HG02943 (cell line): ENCODE data around the gene AP2S1.
"Not testable (repeated sequence)": the region's sequence is repeated elsewhere in the genome, so short reads cannot be mapped to it uniquely, and the experiment has no call there.

ENCODE experiments used
- ATAC-seq: cut with Tn5 transposase; IDR thresholded peaks from one replicate; pipeline ENCODE4 v1.9.1; 2021; ENCODE audit warnings: mild to moderate bottlenecking, low read depth, moderate library complexity; ENCODE audit not compliant: unreplicated experiment

The AP2S1 gene

GRCh38 chr19:46844067-46844489 is 6.6 kb downstream of the AP2S1 start:
- ATAC-seq: no peak

DNA sequence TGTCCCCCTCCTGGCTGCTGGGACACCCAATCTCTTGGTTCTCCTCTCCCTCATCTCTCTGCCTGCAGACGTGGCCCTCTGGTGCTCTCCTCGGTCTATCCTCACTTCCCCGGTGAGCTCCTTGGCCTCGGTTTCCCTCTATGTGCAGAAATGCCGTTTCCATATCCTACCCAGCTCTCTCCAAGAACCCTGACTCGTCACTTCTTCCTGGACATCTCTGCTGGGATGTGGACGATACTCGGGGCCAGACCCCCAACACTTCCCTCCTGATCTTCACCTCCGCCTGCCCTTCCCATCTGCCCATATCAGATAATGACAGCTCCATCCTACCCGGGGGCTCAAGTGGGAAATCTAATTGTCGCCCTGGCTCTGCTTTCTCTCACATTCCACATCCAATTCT is 7.9 kb downstream of the AP2S1 start:
- no peak for ATAC-seq

GRCh38 chr19:46841458-46842083 is 9.1 kb downstream of the AP2S1 start:
- no peak for ATAC-seq

DNA sequence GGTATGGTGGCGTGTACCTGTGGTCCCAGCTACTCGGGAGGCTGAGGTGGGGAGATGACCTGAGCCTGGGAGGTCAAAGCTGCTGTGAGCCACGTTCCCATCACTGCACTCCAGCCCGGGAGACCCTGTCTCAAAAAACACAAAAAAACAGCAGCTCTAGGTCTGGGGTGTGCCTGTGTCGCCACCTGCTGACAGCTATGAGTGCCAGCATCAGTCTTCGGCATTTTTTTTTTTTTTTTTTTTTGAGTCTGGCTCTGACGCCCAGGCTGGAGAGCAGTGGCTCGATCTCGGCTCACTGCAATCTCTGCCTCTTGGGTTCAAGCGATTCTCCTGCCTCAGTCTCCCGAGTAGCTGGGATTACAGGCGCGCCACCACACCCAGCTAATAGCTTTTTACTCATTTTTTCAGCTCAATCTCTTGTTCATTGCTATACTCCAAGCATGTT is 10.1 kb downstream of the AP2S1 start:
- ATAC-seq: no peak

DNA sequence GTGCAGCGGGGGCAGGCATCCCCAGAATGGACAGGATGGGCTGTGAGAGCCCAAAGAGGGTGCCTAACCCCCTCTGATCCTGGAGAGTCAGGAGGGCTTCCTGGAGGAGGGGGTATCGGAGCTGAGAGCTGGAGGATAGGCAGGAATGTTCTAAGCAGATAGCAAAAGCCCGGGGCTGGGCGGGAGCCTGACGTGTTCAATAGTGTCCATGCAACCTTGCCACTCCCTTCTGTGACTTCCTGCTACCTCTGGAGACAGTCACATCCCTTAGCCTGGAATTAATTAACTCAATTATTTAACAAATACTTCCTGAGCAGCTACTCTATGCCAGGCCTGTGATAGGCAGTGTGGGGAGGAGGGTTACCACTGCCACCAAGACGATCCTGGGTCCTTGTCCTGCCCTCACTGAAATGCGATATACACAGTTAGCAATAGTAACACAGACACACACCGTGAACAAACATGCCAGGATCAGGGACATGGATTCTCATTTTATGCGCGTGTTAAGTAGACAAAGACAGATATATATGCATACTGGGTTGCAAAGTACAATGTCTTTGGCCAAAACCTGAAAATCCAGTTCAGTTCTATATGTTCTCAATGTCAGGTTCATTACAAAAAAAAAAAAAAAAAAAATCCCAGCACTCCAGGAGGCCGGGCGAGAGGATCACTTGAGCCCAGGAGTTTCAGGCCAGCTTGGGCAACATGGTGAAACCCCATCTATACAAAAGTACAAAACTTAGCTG is 10.7 kb downstream of the AP2S1 start:
- ATAC-seq: no peak

- ATAC-seq: no peak
These were observed 12.5 kb downstream of the AP2S1 start for GRCh38 chr19:46838160-46838559.

DNA sequence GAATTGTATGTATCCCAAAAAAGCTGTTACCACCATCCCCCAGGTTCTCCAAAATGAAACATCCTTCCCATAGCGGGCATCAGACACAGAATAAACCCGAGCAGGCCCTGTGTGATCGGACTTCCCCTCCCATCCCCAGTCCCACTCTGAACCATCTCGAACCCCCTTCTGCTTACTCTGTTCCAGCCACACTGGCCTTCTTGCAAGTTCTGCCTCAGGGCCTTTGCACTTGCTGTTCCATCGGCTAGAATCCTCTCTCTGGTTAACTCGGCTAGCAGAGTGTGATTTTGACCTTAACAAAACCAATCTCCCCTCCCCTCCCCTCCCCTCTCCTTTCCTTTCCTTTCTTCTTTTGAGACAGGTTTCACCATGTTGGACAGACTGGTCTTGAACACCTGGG is 15.7 kb downstream of the AP2S1 start:
- ATAC-seq: no peak

DNA sequence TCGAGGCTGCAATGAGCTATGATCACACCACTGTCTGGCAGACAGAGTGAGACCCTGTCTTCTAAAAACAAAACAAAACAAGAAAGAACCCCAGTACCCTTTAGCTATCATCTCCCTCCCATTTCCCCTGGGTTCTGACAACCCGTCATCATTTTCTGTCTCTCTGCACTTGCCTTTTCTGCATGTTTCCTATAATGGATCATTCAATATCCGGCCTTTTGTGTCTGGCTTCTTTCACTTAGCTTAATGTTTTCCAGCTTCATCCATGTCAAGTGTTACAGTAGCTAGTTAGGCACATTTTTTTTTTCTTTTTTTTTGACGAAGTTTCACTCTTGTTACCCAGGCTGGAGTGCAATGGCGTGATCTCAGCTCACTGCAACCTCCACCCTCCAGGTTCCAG is 16.5 kb downstream of the AP2S1 start:
- ATAC-seq: no peak

GRCh38 chr19:46830864-46831263 is 19.8 kb downstream of the AP2S1 start:
- ATAC-seq: no peak

DNA sequence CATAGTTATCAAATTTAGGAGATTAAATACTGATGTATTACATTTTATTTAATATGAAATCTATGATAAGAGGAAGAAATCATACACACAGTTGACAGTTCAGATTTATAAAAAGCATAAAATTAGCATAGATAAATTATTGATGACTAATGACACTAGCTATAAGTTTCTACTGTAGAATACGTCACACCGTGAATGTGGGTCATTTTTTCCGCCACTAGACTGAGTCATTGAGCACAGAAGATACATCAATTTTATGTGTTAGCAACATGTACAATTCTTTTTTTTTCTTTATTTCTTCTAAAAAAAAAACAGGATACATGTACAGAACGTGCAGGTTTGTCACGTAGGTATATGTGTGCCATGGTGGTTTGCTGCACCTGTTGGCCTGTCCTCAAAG is 22.2 kb downstream of the AP2S1 start:
- no peak for ATAC-seq

- ATAC-seq: no peak
These were observed 25.0 kb downstream of the AP2S1 start for GRCh38 chr19:46825731-46826055.

- ATAC-seq: no peak
These were observed 25.5 kb downstream of the AP2S1 start for GRCh38 chr19:46824890-46825730.

DNA sequence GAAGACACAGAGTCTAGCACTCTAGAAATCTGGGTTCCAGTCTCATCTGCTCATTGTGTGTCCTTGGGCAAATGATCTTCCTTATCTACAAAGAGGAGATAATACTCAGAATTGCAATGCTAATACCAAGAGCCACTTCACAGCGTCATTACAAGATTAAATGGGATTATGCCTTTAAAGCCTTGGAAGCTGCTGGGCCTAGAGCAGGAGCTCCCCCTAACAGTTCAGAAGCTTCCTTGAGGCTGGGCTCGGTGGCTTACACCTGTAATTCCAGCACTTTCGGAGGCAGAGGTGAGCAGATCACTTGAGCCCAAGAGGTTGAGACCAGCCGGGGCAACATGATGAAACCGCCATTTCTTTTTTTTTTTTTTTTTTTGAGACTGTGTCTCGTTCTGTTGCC is 27.6 kb downstream of the AP2S1 start:
- no peak for ATAC-seq

GRCh38 chr19:46822410-46822787 is 28.2 kb downstream of the AP2S1 start:
- not testable (repeated sequence) for ATAC-seq

DNA sequence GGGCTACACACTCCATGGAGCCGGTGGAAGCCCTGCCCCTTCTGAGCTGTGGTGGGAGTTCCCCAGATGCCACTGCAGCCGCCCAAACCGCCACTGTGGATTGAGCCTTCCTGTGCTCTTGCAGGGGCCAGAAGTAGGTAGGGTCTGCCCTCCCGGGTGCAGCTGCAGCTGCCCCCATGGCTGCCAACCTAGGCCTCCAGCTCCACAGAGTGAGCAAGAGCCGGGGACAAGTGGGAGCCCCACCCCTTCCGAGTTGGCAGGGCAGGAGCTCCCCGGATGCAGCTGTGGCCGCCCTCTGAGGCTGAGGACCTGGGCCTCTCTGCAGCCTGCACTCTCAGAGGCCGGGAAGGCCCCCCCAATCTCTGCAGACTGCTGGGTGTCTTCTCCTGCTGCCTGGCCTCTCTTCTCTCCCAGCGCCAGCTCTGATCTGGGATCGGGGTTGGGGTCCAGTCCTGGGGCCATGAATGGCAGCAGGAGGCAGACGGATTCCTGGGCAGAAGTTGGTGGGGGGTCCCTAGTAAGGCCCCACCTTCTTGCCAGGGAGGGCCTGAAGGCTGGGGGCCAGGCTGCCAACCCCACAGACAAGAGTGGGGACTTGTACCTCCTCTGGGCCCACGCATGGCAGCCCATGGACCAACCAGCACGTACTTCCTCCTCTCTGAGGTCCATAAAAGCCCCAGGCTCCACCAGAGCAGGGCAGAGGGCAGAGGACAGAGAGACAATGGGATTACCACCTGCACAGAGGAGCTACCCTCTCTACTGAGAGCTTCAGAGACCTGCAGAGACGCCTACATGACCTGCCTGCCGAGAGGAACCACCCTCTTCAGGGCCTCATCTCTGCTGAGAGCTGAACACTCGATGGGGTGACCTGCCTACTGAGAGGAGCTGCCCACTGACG is 28.9 kb downstream of the AP2S1 start:
- no peak for ATAC-seq

DNA sequence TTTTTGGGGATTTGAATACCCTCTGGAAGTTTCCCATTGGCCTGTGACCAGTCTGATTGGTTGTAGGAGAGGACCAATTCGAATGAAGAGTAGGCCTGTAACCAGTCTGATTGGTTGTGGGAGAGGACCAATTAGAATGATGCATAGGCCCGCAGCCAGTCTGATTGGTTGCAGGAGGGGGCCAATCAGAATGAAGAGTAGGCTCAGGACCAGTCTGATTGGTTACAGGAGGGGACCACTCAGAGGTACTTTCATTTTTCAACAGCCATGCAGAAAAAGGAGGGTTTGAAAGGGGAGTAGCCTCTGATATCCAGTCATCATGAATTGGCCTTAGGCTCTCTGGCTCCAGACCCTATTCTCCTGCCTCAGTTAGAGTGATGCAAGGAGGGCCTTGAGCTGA is 31.8 kb downstream of the AP2S1 start:
- ATAC-seq: no peak

GRCh38 chr19:46815833-46816627 is 34.6 kb downstream of the AP2S1 start:
- no peak for ATAC-seq

DNA sequence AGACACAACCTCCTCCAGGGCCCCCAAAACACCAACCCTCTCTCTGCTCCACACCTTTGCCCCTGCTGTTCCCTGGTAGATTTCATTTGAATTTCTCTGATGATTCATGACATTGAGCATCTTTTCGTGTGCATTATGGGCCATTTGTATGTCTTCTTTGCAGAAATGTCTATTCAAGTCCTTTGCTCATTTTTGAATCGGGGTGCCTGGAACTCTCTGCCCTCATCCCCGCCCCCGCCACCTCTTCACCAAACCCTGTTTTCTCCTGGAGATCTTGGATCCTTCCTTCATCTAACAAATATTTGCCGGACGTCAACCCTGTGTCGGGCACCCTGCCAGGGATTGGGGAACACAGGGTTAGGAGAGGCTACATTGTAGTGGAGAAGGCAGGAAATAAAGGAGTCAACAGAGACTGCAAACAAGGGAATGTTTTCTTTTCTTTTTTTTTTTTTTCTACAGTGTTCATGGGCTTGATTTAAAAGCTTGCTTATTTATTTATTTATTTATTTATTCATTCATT is 36.7 kb downstream of the AP2S1 start:
- no peak for ATAC-seq

DNA sequence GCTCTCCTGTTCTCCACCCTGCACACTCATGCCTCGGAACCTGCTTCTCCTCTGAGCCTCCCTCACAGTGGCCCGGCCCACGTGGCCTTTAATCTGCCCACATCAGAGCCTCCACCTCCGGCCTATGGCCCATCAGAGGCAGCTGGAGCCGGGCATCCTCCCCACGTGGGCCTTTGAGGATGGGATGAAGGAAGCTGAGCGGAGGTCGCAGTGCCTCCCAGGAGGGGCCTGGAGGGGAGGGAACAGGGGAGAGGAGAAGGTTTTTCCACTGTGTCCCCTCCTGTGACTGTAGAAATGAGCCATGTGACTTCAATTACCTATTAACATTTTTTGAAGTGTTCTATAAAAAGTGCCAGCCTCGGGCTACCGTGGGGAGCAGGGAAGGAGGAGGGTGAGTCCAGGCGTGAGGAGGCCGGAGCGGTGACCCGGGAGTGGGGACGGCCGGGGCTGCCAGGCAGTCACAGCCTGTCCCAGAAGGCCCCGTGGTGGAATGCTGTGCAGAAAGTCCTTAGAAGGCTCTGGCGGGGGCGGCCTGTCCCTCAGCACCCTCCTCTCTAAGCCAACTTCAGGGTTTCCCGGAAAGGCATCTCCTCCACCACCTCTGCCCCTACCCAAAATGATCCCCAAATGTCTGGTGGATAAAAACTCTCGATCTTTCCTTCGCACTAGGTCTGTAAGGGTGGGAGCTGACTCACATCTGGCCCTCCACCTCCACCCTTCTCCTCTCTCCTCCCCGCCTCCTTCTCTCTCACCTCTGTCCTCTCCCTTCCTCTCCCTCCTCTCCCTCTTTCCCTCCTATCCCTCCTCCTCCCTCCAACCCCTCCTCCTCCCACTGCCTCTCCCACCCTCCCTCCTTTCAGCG is 37.4 kb downstream of the AP2S1 start:
- ATAC-seq: no peak
